GM11168 (cell line): ENCODE measurements around the gene SEC61A2.
"Not testable (repeated sequence)": the region's sequence is repeated elsewhere in the genome, so short reads cannot be mapped to it uniquely, and the experiment has no call there.

Experiments used
- in situ Hi-C: fragments of 300-500 bp; cut with MboI; formaldehyde crosslinking; loops from one replicate; pipeline ENCODE4 v1.12.0; 2022; ENCODE audit warnings: low sequenced_read_pairs; ENCODE audit not compliant: unreplicated experiment

SEC61A2 gene

GRCh38 chr10:12129222-12130111 lies at the start of gene SEC61A2:
Gene SEC61A2 (plus strand): TSS chr10:12129677. CDS start chr10:12129788, 111 bp downstream.
- in situ Hi-C loops, result no loop called here

- in situ Hi-C loops, result no loop called here
These were observed 48.0 kb upstream of the SEC61A2 start for GRCh38 chr10:12081470-12081869.

GRCh38 chr10:12081879-12082557 lies 47.5 kb upstream of the SEC61A2 start:
- in situ Hi-C loops, result no loop called here

GRCh38 chr10:12088919-12089318 lies 40.6 kb upstream of the SEC61A2 start:
- in situ Hi-C loops, result no loop called here

- in situ Hi-C loops, result no loop called here
These were observed 38.1 kb upstream of the SEC61A2 start for GRCh38 chr10:12091421-12091820.

GRCh38 chr10:12097361-12097760 lies 32.1 kb upstream of the SEC61A2 start:
- in situ Hi-C loops, result not testable (repeated sequence)

- in situ Hi-C loops, result no loop called here
These were observed 31.7 kb upstream of the SEC61A2 start for GRCh38 chr10:12097791-12098190.

- in situ Hi-C loops, result no loop called here
These were observed 30.5 kb upstream of the SEC61A2 start for GRCh38 chr10:12098966-12099365.

- in situ Hi-C loops, result no loop called here
These were observed 25.7 kb upstream of the SEC61A2 start for GRCh38 chr10:12103802-12104201.

- in situ Hi-C loops, result no loop called here
These were observed 21.7 kb upstream of the SEC61A2 start for GRCh38 chr10:12107781-12108180.

GRCh38 chr10:12109286-12109685 lies 20.2 kb upstream of the SEC61A2 start:
- in situ Hi-C loops, result no loop called here

GRCh38 chr10:12111528-12111927 lies 17.9 kb upstream of the SEC61A2 start:
- in situ Hi-C loops, result no loop called here

- in situ Hi-C loops, result no loop called here
These were observed 15.8 kb upstream of the SEC61A2 start for GRCh38 chr10:12113627-12114026.

- in situ Hi-C loops, result no loop called here
These were observed 7.8 kb upstream of the SEC61A2 start for GRCh38 chr10:12121673-12122072.

GRCh38 chr10:12130237-12130872 lies 878 bp downstream of the SEC61A2 start:
- in situ Hi-C loops, result no loop called here

GRCh38 chr10:12135631-12136030 lies 6.2 kb downstream of the SEC61A2 start:
- in situ Hi-C loops, result no loop called here

- in situ Hi-C loops, result no loop called here
These were observed 10.6 kb downstream of the SEC61A2 start for GRCh38 chr10:12140038-12140437.

- in situ Hi-C loops, result no loop called here
These were observed 15.1 kb downstream of the SEC61A2 start for GRCh38 chr10:12144538-12144937.

GRCh38 chr10:12150163-12150562 lies 20.7 kb downstream of the SEC61A2 start:
- in situ Hi-C loops, result no loop called here

GRCh38 chr10:12154516-12154915 lies 25.0 kb downstream of the SEC61A2 start:
- in situ Hi-C loops, result no loop called here
